Pancreas (tissue), 10 donors: ENCODE results near the gene IQSEC1. TPM values are rescaled to one million over a fixed set of nuclear protein-coding genes. Genes with fewer than 3 reads are reported as not detected.
A peak's percentile ranks its signal among the peaks of the same experiment; 100 is the strongest.

ENCODE experiments used
- ATAC-seq, 4 donors: fragments of 200-7000 bp; cut with Tn5 transposase; one replicate each; pipeline versions ENCODE4 v1.8.0 to v1.9.1; 2020; ENCODE audit warnings: mild to moderate bottlenecking in 4 of 4, moderate library complexity in 4 of 4
- DNase-seq, 6 donors: peaks; one replicate each; pipeline ENCODE4 v3.0.0-alpha.2; 2020
- FAIRE-seq: peaks from 2 replicates; lab custom pipeline; 2012; peaks lifted over from hg19 to GRCh38; lab: Jason Lieb, UNC
- H3K27ac ChIP-seq, 4 donors: fragments of 200-600 bp; sonication (generic); 1 replicate in 3 of 4; 2 replicates in 1 of 4; pipeline versions ENCODE4 v1.5.0 to v1.8.0; 2020
- H3K27me3 ChIP-seq, 4 donors: fragments of 200-600 bp; one replicate each; pipeline ENCODE4 v1.8.0; 2021
- H3K36me3 ChIP-seq, 3 donors: fragments of 200-600 bp; sonication (generic) in 1 of 3; one replicate each; pipeline versions ENCODE4 v1.5.0 to v1.8.0; 2020 to 2021
- H3K4me1 ChIP-seq, 3 donors: fragments of 200-600 bp; one replicate each; pipeline ENCODE4 v1.8.0; 2021
- H3K4me3 ChIP-seq, 4 donors: fragments of 200-600 bp; sonication (generic) in 2 of 4; one replicate each; pipeline versions ENCODE4 v1.5.0 to v1.8.0; 2020 to 2021
- H3K9me3 ChIP-seq, 4 donors: fragments of 200-600 bp; one replicate each; pipeline ENCODE4 v1.8.0; 2021
- CTCF ChIP-seq, 4 donors: fragments of 200-600 bp; sonication (generic) in 3 of 4; IDR thresholded peaks; one replicate each; pipeline versions ENCODE4 v1.5.0 to v1.8.0; 2021; ENCODE audit warnings: antibody characterized with exemption in 4 of 4
- WGBS, 2 donors: extraction: QIAGEN DNeasy Blood & Tissue Kit; methylation state at CpG; one replicate each; pipeline ENCODE4 v1.1.7; 2013; 5-methylcytosine and 5-hydroxymethylcytosine counted together
- intact Hi-C, 3 donors: fragments of 100-400 bp; cut with DNase I; formaldehyde crosslinking; loops; one replicate each; pipeline versions ENCODE4 v1.11.1 to v1.14.2; 2022
- polyA plus RNA-seq, 2 donors: library from polyadenylated mRNA; stranded (reverse); fragments of 200-250 nt; gene quantifications; one replicate each; pipeline ENCODE4 v1.2.3, GENCODE V29; 2013
- total RNA-seq, 6 donors: library from RNA; stranded (reverse); fragmentation: NEBNext Ultra II Directional in 4 of 6; extraction: Animal tissue kit (Norgen Biotek cat#: 25700) in 4 of 6; gene quantifications; one replicate each; pipeline versions ENCODE4 v1.2.1 to v1.2.4, GENCODE V29; 2021 to 2023
- donor health status: healthy with polysubstance abuse.
- donor health status: DM: no; HTN: no; CAD: no; lungs with moderate emphysema.
- donor health status: DM: no; HTN: no; CAD: no.
- donor health status: control.
- donor health status: control.
- donor health status: Bipolar disorder and iron deficiency.
- donor health status: DM: yes; HTN: yes; CAD: no.
- donor health status: DM: no; HTN: no; CAD: no.
- donor health status: DM: no; HTN: no; CAD: no.
- donor health status: DM: yes; HTN: yes; CAD: no.

The IQSEC1 gene
- total and polyA plus RNA-seq, 8 donors: 15.0 to 27.9 (median 23.1) TPM

GRCh38 chr3:13075986-13076654 lies 2.9 kb upstream of the IQSEC1 start:
- Histone ChIP-seq H3K27me3 (no peaks in the 10 kb centered on the region), H3K9me3 (no peaks in the 10 kb centered on the region), H3K4me3 (no peak overlapping the region), H3K27ac (no peak overlapping the region), H3K36me3 (no peaks in the 10 kb centered on the region), H3K4me1 (peaks cover 4 to 11% (median 9%) of the 10 kb centered on the region in 3 donors)
- no peak for FAIRE-seq
- intact Hi-C loops: no loop called here
- DNase-seq: no peak
- 70% methylated on average over 9 of the region's 9 CpGs for WGBS, 2 donors
- no peak for TF ChIP-seq CTCF (IDR thresholded peaks at IDR 0.05)
- ATAC-seq: no peak

- ATAC-seq (peak in 2 of 4 donors; percentile 10 to 39), FAIRE-seq (no peak), DNase-seq (no peak)
- Histone ChIP-seq H3K4me3 (no peak overlapping the region), H3K4me1 (peaks cover 4 to 11% (median 9%) of the 10 kb centered on the region in 3 donors), H3K27me3 (no peaks in the 10 kb centered on the region), H3K27ac (no peak overlapping the region), H3K9me3 (no peaks in the 10 kb centered on the region), H3K36me3 (no peaks in the 10 kb centered on the region)
- no peak for TF ChIP-seq CTCF (IDR thresholded peaks at IDR 0.05)
- WGBS, 2 donors: 84 to 85% methylated on average over 7 of the region's 7 CpGs
- intact Hi-C loops: no loop called here
Observed at GRCh38 chr3:13075318-13075717, 2.1 kb upstream of the IQSEC1 start.

DNA sequence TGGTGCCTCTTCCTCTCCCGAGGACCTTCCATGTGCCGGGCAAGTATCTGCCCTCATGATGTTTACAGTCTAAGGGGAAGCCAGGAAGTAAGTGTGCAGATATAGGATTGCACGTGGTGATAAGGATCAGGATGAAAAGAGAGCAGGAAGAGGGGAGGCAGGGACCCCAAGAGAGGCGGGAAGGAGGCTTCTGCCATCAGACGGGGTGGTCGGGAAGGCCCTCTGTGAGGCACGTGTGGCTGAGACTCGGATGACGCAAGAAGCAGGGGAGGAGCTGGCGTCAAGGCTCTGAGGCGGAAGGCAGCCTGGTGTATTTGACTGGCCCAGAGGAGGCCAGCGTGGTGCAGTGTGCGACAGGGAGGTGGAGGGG lies 762 bp upstream of the IQSEC1 start:
- WGBS, 2 donors: 70 to 71% methylated on average over 13 of the region's 13 CpGs
- Histone ChIP-seq H3K4me3 (no peak overlapping the region), H3K27ac (no peak overlapping the region), H3K36me3 (no peaks in the 10 kb centered on the region), H3K4me1 (peaks cover 4 to 11% (median 9%) of the 10 kb centered on the region in 3 donors), H3K27me3 (no peaks in the 10 kb centered on the region), H3K9me3 (no peaks in the 10 kb centered on the region)
- DNase-seq (peak in 1 of 6 donors; percentile 32), FAIRE-seq (no peak), ATAC-seq (no peak)
- TF ChIP-seq CTCF (IDR thresholded peaks at IDR 0.05): no peak
- intact Hi-C loops: no loop called here

- no peak for ATAC-seq
Observed at GRCh38 chr3:13072600-13073325, 466 bp downstream of the IQSEC1 start.

More at GRCh38 chr3:13072600-13073325, 466 bp downstream of the IQSEC1 start:
- intact Hi-C loops: no loop called here
- FAIRE-seq (no peak), DNase-seq (no peak)
- H3K4me3 ChIP-seq: no peak overlapping the region
- H3K27ac ChIP-seq: no peak overlapping the region
- H3K9me3 ChIP-seq: no peaks in the 10 kb centered on the region
- no peaks in the 10 kb centered on the region for H3K36me3 ChIP-seq
- H3K4me1 ChIP-seq: peaks cover 0 to under 1% (median 0%) of the 10 kb centered on the region in 3 donors
- TF ChIP-seq CTCF (IDR thresholded peaks at IDR 0.05): no peak
- H3K27me3 ChIP-seq: no peaks in the 10 kb centered on the region
- 46 to 52% methylated on average over 22 to 38 of the region's 38 CpGs for WGBS, 2 donors
